ENCODE results near the gene REC114. TPM values are rescaled to one million over a fixed set of nuclear protein-coding genes. Genes with fewer than 3 reads are reported as not detected.

Gene REC114
- total RNA-seq, 1 donor from 2014 or later: not detected

DNA sequence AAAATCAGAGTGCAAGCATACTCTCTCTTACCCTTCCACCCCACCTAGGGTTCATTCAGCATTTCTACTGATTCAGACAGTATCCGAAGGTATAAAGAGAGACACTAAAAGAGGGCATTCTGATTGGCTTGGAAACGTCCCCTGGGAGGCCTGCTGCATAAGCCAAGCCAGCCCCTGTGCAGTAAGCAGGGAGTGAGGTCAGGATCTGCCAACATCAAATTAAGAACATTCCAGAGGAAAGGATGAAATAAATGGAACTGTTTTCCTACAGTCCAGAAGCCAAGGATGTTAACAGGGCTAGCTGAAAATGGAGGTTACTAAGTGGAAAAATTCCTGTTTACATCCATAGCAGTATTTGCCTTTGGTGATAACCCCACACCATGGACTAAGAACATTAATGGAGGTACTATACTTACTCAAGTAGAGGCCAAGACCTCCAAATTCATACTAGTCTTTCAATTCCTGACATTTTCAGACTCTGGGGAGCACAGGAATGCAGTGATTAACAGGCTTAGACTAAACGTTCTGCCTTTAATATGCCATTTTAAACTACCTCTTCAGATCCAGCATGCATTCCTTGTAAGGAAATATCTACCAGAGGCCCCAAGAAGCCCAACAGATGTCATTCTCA, 155.7 kb downstream of the REC114 start:
- no peak for DNase-seq (ENCODE audit: low spot score, unreplicated experiment)
- Mint-ChIP-seq H3K27ac (no peak overlapping the region), H3K9me3 (ENCODE audit: low read depth) (no peaks in the 10 kb centered on the region), H3K4me1 (ENCODE audit: low read depth) (peaks cover 13% of the 10 kb centered on the region), H3K4me3 (ENCODE audit: low read depth) (no peak overlapping the region), H3K36me3 (ENCODE audit: insufficient read depth) (no peaks in the 10 kb centered on the region), H3K27me3 (no peaks in the 10 kb centered on the region)
- TF ChIP-seq, protein P1, sequence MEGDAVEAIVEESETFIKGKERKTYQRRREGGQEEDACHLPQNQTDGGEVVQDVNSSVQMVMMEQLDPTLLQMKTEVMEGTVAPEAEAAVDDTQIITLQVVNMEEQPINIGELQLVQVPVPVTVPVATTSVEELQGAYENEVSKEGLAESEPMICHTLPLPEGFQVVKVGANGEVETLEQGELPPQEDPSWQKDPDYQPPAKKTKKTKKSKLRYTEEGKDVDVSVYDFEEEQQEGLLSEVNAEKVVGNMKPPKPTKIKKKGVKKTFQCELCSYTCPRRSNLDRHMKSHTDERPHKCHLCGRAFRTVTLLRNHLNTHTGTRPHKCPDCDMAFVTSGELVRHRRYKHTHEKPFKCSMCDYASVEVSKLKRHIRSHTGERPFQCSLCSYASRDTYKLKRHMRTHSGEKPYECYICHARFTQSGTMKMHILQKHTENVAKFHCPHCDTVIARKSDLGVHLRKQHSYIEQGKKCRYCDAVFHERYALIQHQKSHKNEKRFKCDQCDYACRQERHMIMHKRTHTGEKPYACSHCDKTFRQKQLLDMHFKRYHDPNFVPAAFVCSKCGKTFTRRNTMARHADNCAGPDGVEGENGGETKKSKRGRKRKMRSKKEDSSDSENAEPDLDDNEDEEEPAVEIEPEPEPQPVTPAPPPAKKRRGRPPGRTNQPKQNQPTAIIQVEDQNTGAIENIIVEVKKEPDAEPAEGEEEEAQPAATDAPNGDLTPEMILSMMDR (IDR thresholded peaks at IDR 0.05; ENCODE audit: unreplicated experiment): no peak

DNA sequence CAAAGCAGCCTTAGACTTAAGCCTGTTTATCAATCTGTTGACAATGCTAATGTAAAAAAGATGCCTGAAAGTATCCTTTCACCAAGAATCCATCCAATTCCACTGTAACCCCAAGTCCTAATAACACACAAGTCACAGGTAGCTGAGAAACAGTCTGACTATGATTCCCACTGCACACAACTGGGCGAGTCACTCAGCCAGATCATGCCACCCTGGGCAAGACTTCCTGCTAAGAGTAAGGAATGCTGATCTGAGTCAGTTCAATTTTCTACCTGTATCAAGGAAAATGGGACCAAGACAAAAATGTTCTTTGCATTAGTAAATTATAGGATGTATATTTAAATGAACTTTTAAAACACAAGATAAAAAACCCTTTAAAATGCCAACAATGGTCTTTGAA, 157.0 kb downstream of the REC114 start:
- DNase-seq (ENCODE audit: low spot score, unreplicated experiment): no peak
- TF ChIP-seq, protein P1 (IDR thresholded peaks at IDR 0.05; ENCODE audit: unreplicated experiment): no peak
- Mint-ChIP-seq H3K9me3 (ENCODE audit: low read depth) (no peaks in the 10 kb centered on the region), H3K36me3 (ENCODE audit: insufficient read depth) (no peaks in the 10 kb centered on the region), H3K4me1 (ENCODE audit: low read depth) (peaks cover 11% of the 10 kb centered on the region), H3K27ac (no peak overlapping the region), H3K4me3 (ENCODE audit: low read depth) (no peak overlapping the region), H3K27me3 (no peaks in the 10 kb centered on the region)

DNA sequence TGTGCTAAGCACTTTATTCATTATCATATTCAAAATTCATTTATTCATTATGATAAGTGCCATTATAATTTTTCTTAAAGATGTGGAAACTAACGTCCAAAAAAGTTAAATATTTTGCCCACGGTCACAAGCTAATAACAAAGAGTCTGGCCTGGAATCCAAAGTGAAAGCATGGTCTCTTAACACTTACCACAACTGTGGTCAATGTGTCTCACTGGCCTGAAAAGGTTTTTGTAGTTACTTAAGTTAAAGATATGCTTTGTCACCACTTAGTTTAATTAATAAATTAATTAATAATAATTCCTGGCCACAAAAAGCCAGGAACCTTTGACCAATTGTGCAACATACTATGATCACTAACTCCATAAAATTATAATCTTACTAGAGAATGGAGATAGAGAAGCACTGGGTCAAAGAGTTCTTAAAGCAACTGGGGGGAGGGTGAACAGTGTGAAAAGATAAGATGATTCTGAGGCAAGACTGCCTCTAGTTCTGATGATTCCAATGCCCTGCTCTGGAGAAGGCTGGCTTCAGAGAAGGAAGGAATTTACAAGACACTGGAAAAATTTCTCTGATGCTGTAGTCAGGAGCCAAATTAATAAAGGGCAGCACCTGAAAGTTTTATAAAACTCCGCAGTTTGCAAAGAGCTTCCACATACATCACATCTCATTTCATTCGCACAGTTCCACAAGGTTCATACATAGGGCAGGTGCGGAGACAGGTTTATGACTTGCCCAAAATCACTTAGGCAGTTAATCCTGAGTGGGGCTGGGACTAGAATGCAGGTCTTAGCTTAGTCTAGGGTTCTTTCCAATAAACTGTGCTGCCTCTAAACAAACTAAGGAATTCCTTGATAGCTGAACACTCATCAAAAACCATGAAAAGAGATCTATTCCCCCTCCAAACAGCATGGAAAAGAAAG, 157.7 kb downstream of the REC114 start:
- H3K4me1 Mint-ChIP-seq (ENCODE audit: low read depth): peaks cover 11% of the 10 kb centered on the region
- no peak overlapping the region for H3K27ac Mint-ChIP-seq
- no peak overlapping the region for H3K4me3 Mint-ChIP-seq (ENCODE audit: low read depth)
- no peaks in the 10 kb centered on the region for H3K36me3 Mint-ChIP-seq (ENCODE audit: insufficient read depth)
- TF ChIP-seq, protein P1 (IDR thresholded peaks at IDR 0.05; ENCODE audit: unreplicated experiment): no peak
- no peaks in the 10 kb centered on the region for H3K27me3 Mint-ChIP-seq
- no peak for DNase-seq (ENCODE audit: low spot score, unreplicated experiment)
- no peaks in the 10 kb centered on the region for H3K9me3 Mint-ChIP-seq (ENCODE audit: low read depth)

DNA sequence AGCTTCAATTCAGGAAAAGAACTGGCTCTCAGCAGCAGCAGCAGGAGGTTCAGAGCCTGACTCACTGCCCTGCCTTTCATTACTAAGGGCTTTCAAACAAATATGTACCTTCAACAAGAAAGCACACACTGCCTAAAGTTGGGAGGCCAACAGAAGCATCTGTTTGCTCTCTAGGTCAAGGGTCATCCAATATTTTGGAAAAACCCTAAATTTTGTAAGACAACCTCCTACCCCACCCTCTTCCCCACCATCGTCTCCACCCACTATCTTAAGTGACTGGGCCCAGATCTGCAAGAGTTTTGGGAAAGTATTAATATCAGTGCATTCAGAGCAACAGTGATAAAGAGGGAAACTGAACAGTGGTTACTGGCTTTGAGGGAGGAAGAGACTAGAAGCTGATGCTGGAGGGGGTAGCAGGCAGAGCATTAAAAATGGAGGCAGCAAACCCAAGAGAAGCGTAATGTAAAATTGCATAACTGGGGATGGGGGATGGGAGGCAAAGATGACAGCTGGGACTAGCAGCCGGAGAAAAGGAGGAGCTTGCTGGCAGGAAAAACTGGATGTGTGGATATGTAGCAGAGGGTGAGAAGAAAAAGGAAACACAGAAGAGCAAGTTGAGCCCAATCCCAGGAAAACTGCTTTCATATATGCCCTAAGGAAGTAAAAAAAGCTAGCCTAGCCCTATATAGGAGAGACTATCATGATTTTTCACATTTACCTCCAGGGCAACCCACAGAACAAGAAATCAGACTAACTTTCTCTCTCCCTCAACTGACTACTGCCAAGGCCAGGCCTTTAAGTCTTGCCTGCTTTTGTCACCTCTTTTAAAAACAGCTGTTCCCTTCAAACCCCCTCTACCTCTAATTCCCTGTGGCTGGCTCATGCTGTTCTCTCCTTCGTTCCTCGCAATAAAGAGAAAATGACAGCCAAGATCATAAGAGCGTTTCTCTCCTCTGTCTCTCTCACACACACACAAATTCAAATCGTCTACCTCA, 158.8 kb downstream of the REC114 start:
- Mint-ChIP-seq H3K4me1 (ENCODE audit: low read depth) (peaks cover 11% of the 10 kb centered on the region), H3K27ac (no peak overlapping the region), H3K9me3 (ENCODE audit: low read depth) (no peaks in the 10 kb centered on the region), H3K36me3 (ENCODE audit: insufficient read depth) (no peaks in the 10 kb centered on the region), H3K4me3 (ENCODE audit: low read depth) (no peak overlapping the region), H3K27me3 (no peaks in the 10 kb centered on the region)
- TF ChIP-seq, protein P1 (IDR thresholded peaks at IDR 0.05; ENCODE audit: unreplicated experiment): no peak
- no peak for DNase-seq (ENCODE audit: low spot score, unreplicated experiment)

DNA sequence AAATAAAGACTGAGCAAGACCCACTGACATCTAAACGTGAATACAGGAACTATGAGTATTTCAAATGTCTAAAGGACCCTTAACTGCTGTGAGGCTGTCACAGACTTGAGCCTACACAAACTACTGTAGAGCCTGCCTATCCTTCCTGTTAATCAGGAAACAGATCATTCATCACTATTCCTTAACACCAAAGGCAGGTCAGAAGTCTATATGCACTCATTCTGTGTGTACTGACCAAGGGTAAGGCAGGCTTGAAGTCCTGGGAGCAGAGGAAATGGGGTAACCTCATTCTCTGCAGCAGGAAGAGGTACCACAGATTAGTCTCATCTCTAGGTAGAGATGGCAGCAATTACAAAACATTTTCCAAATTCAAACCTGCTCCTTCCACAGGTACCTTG, 159.5 kb downstream of the REC114 start:
- TF ChIP-seq, protein P1 (IDR thresholded peaks at IDR 0.05; ENCODE audit: unreplicated experiment): no peak

More for the DNA sequence above, 159.5 kb downstream of the REC114 start:
- Mint-ChIP-seq H3K27ac (no peak overlapping the region), H3K4me1 (ENCODE audit: low read depth) (peaks cover 16% of the 10 kb centered on the region), H3K27me3 (no peaks in the 10 kb centered on the region), H3K9me3 (ENCODE audit: low read depth) (no peaks in the 10 kb centered on the region), H3K4me3 (ENCODE audit: low read depth) (no peak overlapping the region), H3K36me3 (ENCODE audit: insufficient read depth) (no peaks in the 10 kb centered on the region)
- no peak for DNase-seq (ENCODE audit: low spot score, unreplicated experiment)
